HL-60/S4 treated with retinoic acid at 250 ng/mL for 4 days and 3 days (cell line): ENCODE results near the gene ATF7.

Experiments used
- in situ Hi-C: fragments of 300-500 bp; cut with MboI; formaldehyde crosslinking; loops from 2 replicates; pipeline ENCODE4 v1.7.0; 2022; ENCODE audit warnings: low sequenced_read_pairs

Gene ATF7

DNA sequence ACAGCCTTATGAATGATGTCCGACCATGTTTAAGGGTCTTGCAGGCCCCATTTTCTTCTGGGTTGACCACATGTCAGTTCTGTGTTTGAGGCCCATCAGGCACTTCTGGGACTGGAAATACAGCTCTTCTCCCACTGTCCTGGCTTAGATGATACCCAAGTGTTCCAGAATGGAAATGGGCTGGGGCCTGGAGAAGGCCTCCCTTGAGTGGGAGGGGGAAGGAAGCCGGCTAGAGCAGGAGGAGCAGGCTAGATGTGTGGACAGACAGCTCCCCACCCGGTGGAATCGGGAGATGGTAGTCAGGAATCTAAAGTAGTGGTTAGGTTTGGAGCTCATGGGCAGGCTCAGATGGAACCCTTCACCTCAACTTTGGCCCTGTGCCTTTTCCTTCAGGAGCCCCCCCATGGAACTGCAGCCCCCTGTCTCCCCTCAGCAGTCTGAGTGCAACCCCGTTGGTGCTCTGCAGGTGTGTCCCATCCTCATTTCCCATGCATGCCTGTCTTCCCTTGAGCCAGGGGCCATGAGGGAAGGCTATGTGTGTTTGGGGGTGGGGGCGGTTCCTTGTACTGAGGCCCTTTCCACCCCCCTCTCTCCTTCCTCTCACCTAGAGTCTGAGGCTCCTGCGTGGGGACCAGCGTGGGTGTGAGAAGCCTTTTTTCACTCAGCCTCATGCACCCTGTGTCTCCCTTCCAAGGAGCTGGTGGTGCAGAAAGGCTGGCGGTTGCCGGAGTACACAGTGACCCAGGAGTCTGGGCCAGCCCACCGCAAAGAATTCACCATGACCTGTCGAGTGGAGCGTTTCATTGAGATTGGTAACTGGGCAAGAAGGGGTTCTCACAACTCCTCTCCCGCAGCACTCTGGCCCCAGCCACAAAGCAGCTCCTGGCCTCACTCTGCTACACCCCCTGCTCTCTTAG is 121.9 kb downstream of the ATF7 start:
- in situ Hi-C loops = no loop called here

DNA sequence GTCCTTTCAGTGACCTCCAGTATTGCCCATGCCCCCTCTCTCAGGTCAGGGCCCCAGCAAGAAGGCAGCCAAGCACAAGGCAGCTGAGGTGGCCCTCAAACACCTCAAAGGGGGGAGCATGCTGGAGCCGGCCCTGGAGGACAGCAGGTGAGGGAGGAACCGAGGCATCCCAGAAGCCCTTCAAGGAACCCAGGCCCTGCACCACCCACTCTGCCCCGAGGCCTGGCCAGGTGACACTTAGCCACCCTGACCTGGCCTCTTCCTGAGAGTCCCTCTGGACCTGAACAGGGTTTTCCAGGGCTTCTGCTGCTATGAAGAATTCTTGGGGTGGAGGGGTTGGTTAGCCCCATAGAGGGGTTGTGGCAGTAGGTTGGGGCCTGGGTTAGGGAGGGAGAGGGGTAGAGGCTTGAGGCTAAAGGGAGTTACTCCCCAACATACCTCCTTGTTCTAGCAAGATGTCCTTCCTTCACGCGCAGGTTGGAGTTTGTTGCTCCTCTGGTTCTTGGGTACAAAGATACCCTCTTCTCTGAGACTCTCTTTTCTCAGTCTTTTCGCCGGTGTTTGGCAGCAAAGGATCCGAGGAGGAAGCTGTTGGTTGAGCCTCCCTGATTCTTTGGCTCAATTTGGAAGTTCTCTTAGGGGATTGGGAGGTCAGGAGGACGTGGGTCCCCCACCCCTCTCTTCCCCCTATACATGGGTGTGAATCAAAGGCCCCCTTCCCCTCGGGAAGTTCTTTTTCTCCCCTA is 123.0 kb downstream of the ATF7 start:
- in situ Hi-C loops = no loop called here

DNA sequence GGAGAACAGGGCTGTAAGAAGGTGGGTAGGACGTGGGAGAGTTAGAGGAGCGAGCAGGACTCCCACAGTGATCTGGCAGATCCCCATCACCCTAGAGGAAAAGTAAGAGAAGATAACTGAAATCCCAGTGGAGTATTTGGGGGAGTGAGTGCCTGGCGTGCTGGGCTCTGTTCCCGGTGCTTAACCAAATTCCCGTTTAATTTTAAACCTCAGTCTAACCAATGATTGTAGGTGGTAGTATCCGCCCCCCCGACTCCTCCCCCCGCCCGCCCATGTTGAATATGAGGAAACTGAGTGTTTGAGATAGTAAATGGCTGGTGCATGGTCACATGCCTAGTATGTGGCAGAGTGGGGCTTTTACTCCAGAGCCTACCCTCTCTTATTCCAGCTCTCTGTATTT is 123.9 kb downstream of the ATF7 start:
- in situ Hi-C loops = no loop called here

DNA sequence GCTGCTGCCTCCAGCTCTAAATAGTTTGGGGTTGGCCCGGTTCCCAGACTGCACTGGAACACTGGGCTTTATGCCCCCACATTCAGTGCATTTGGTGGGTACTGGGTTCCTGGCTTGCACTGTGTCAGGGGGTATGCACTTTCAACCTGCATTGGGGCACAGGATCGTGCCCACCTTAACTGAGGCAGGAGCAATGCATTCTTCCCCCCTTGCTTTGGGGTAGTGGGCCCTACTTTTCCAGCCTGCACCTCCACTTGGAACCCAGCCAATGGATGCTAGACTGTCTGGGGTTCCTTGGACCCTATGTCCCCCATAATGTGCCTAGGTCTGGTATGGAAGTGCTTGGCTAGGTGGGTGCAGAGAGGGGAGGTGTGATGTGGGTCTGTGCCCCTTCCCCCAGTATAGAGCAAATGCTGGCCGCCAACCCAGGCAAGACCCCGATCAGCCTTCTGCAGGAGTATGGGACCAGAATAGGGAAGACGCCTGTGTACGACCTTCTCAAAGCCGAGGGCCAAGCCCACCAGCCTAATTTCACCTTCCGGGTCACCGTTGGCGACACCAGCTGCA is 124.5 kb downstream of the ATF7 start:
- in situ Hi-C loops = no loop called here

DNA sequence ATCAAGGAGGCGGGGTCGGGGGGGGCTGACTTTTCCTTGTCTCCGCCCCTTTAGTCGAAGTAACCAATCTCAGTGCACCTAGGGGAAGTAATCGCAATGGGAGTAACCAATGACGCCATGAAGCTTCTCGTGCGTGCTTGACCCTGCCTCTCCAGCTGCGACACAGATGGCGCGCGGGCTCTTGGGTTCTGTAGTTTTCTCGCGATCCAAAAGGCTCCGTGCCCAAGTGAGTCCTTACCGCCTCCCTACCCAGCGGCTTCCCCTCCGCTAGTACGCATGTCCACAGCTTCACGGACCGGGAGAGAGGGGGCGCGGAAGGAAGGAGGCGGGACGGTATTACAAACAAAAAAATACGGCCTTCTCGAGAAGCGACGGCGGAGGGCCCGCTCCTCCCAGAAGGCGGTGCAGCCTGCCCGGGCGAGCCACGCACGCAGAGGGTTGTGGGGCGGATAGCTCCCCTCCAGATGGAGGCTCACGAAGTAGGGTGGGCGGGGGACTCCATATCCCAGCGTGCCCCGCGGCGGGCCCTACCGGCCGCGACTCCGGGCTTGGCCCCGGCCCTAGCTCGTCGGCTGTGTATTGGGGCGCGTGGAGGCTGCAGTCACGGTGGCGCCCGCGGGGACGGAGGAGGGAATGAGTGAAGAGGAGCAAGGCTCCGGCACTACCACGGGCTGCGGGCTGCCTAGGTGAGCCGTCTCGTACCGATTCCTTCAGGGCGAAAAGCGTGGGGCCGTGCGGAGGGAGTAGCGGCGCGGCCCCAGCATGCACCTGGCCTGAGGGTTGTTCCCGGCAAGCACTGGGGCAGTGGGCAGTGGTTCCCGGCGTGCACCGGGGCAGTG is 125.2 kb downstream of the ATF7 start, which contains the start of gene TARBP2:
Gene TARBP2, plus strand, starts transcription at position 508 of the 839 bp plus-strand sequence. Its CDS starts 126 bp downstream, at position 634.
- in situ Hi-C loops = no loop called here

DNA sequence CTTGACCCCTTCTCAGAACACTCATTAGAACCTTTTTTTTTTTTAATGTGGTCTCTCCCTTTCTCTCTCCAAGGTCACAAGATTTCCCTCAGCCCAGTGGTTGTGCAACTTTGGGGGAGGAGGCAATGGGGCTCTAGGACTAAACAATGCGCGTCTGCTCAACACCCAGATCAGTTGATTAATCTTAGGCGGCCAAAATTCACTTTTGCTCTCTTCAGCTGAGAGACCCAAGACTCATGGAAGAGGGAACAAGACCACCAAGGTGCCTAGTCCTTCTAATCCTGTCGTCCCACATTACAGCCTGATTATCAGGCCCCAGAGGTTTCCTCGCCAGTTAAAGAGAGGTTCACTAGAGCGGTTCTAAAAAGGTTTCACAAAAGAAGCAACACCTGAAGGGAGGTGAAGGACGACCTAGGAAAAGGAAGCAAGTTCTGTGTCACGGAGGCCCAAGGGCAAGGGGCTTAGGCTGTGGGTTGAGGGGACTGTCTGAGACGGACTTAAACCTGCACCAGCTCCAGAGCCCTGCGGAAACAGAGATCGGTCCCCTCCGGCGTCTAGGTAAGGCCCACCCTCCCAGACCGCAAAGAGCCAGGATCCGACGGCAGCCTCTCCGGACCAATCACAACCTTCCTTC is 125.9 kb downstream of the ATF7 start:
- in situ Hi-C loops = no loop called here

DNA sequence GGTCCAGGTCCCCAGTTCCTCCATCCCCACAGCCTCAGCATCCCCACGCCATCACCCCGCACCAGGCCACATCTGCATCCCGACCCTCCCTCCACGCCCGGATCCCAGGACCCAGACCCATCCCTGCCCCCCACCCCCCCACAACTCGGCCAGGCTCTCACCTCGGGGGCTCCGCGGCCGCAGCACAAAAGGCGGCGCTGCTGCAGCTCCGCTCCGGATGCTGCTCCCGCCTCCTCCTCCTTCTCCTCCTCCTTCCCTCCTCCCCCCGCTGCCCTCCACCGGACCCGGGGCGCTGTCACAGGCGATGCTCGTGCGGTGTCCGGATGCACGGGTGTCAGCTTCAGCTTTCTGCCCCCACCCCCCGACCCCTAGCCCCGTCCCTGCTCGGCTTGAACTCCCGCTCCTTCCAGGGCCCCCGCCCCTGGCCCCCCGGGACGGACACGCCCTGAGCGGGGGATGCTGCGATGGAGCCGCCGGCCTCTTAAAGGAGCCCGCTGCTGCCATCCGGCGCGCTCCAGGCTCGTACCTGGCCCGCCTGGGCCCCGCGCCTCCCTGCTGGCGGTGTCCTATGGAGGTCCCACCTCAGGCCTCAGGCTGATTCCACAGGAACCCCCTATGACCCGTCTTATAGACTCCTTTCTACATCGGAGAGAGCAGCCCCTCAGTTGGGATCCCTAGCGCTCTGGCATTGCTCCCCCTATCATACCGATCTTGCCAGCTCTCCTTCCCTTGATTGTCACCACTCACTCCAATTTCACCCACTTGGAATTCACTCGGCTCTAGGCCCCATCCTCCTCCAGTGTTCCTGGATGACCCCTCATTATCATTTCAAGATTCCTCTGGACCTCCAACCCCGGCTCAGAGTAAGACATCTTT is 126.7 kb downstream of the ATF7 start, which contains the start of gene MAP3K12:
Gene MAP3K12, minus strand, starts transcription at position 193 of the 876 bp plus-strand sequence. CDS start 12,067 bp downstream, outside the sequence.
- in situ Hi-C loops = no loop called here

DNA sequence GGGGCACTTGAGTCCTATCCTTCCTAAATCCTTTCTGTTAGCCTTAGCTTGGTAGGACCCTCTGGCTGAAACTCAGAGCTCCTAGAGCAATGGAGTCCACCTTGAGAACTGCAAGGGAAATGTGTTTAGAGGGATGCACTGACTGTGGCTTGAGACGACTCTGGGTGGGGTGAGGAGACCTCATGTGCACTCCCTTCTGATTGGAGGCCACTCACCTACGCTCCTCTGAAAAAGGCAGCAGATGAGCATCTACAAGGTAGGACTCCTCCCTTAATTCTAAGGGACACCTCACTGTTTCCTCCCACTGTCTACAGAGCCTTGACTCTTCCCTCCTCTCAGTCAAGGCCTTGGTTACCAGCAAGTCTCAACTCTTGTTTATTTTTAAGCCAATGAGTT is 127.9 kb downstream of the ATF7 start:
- in situ Hi-C loops = no loop called here

DNA sequence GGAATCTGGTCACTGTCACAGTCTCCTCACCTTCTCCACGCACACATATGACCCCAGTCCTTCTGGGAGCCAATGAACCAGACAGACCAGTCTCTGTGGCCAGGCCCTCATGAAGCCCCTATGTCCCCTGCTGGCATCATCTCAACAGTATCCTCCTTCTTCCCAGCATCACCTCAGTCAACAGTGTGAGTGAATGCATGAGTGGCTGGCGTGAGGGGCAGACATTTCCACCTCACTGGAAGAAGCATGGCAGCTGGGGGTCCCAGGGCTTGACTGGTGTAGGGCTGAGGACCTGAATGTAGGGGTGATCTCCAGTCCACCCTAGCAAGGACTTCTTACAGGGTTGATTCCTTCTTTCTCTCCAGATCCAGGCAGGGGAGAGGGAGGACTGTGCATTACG is 128.7 kb downstream of the ATF7 start:
- in situ Hi-C loops = no loop called here

DNA sequence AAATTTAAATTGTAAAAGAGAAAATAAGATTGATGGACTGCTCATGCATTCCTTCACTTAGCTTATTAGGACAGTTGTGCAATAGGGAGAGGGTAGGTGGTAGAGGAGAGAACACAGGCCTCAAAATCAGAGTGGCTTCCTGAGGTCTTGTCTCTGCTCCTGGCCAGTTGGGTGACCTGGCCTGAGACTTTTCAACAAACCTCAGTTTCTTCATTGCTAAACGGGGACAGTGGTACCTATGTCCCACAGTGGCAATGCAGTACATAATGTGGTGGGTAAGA is 129.5 kb downstream of the ATF7 start:
- in situ Hi-C loops = no loop called here

DNA sequence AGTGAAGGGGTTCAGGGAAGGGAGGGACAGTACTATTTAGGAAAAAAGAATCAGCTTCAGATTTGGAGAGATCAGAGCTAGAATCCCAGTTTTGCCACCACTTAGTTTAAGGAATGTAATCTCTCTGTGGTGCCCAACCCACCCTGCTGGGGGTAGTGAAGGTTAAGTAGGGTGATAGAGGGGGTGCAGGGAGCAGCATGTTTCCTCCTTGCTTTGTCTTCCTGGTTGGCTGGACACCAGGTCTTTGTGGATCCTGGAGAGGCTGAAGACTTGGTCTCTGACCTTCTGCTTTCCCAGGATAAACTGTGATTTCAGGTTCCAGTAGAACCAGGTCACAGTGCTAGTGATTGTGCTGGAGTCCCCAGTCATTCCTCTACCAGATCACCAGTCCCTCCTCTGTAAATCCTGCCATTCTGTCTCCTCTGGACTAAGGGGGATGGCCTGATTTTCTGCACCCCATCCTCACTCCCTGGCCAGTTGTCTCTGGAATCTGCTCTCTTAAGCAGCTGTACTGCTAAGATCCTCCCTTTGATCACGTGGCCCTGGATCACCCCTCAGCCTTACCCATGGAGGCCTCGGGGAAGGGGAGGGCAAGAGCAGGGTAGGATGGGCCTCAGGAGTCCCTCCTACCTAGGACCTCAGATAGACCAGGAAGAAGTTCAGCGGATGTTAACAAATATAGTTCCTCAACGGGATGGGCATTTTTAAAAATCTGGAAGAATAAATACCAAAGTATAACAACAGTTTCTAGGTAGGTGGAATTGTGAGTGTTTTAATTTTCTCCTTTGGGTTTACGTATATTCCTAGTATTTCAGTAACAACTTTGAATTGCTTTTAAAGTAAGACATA is 130.1 kb downstream of the ATF7 start:
- in situ Hi-C loops = no loop called here

DNA sequence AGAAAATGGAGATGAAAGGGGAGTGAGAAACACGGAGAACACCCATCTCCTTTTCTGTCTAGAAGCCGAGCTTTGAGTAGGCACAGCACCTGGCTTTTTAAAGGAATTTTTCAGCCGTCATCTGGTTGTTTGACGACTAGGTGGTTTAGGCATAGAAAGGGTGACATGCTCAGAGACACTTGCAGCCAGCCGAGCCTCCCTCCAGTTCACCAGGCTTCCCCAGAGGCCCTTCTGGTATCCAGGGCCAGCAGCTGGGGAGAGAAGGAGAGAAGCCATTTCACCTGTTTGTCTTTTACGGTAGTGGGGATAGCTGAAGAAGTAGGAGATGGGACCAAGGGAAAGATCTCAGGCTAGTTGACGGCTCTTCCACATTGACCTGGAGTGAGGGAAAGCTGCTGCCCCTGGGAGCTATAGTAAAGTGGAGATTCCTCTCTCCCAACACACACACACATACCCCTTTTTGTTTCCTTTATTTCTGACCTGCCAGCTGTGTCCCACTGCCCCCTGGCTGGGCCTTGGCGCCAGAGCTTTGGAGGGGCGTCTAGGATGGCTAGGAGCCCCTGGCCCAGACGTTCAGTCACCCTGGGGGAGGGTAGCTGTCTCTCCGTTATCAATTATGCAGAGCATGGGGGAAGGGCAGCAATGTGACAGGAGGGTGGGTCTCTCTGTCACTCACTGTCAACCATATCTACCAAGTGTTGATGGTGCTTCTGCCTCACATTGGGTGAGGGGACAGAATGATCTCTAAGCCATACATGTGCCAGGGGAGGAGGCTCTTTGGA is 132.4 kb downstream of the ATF7 start:
- in situ Hi-C loops = no loop called here

DNA sequence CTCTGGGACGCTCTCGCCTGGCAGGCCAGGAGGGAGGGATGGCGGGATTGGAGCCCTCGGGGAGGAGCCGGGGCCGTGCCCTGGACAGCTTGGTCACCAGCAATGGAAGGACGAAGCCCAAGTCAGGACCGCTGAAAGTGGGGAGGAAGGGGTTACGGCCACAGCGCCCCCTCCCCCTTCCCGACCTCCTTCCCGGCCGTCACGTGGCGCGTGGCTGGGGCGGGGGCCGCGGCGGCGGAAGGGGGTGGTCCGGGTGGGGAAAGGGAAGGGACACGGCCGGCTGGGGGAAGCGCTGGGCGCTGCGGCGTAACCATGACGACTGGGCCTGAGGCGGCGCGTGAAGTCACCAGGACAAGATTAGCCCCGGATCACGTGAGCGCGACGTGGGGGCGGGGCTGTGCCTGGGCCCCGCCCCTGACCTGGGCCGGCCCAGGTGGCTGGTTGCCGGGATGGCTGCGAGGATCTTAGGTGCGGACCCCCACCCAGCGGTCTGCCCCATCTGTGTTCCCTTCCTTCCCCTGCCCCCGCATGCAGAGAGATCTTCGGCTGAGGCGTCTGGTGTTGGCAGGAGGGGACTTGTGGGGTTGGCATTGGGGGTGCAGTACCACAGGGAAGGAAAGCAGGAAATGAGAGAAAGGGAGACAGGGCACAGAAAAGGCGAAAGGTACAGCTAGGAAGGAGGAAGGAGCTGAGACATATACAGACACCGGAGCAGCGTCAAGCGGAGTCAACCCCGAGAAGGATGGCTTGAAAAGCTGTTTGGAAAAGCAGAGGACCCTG is 133.2 kb downstream of the ATF7 start:
- in situ Hi-C loops = no loop called here

DNA sequence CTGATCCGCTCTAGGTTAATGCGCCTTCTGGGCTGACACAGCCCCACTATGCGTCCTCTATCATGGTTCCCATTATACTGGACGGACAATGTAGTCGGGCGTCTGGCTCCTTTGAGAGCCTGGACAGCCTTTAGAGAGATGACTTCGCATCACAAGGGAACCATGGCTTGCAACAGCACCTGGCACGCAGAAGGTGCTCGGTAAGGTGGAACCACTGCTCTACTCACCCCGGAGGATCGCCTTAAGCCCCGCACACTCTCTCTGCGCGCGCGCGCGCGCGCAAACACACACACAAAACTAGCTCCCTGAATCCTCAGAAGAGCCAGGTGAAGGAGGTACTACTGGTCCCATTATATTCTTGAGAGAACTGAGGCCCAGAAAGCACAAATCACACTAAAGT is 134.0 kb downstream of the ATF7 start:
- in situ Hi-C loops = no loop called here

DNA sequence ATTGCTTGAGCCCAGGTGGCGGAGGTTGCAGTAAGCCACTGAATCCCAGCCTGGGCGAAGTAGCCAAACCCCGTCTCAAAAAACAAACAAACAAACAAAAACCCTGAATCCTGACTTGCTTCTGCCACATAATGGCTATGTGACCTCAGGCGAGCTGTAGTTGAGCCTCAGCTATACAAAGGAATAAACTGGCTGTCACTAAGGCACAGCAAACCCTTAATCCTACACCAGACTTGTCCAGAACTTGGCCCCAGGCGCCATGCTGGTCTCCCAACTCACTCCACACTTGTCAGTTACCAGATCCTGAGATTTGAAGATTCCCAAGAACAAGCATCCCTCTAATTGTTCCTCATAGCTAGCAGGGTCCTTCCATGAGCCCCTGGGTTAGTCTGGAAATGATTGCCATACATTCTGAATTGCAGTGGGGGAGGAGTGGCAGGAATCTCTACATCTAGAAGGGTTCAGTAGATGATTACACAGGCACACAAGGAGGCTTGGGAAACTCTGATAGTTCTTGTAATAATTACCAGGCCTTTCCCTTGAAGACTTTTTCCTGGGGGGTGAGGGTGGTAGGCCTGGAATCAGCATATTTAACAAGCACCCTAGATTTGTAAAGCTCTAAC is 136.8 kb downstream of the ATF7 start:
- in situ Hi-C loops = no loop called here

DNA sequence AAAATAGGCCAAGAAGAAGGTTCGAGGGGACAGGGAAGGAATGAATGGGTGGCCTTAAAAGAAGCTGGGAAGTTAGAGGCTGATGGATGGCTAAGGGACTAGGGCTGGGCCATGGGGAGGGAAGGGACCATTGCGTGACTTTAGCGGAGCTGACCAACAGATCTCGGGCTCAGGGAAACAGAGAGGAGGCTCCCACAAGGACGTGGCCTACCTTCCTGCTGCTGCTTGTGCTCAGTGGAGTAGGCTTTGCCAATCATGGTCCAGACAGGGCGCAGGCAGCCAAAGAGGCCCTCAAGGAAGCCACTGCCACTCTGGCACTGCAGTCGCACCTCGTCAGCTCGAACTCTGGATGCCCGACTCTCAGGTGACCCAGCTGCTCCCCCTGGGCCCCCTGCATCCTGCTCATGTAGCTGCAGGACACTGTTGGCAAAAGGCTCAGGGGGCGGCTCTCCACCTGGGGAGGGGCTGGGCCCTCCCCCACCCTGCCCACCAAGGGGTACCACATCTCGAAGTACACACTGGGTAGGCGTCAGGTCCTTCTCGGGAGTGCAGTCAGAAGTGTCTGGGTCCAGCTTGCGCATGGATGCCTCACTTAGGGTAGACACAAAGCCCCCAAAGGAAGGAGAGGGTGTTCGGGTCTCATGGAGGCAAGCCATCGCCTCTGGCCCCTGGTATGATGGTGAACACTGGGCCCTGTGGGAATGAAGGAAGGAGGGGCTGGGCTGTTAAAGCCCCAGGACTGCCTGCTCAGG is 139.3 kb downstream of the ATF7 start:
- in situ Hi-C loops = no loop called here
